GM18907 (cell line): ENCODE results near the gene CLEC2B.

Source experiments
- ATAC-seq: cut with Tn5 transposase; IDR thresholded peaks from one replicate; pipeline ENCODE4 v1.9.1; 2021; ENCODE audit warnings: mild to moderate bottlenecking, moderate library complexity; ENCODE audit not compliant: unreplicated experiment

CLEC2B gene

DNA sequence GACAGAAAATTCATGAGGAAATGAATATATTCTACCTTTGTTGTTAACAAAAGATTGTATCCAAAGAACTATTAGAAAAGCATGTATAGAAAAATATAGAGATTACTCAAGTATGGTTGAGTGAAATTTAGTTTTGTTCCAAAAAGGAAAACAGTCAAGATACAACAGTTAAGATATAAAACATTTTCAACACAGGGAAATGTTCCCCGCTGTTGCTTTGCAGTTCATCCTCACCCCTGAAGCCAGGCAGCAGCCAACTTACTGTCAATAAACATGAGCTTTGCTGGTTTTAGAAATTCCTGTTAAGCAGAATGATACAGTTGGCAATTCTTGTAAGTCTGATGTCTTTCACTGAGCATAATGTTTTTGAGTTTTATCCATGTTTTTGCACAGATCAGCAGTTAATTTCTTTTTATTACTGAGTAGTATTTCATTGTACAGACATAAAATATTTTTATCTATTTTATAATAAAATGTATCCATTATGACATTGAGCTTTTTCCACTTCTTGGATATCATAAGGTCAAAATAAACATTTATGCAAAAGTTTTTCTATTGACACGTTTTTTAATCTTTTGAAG, 1.2 kb upstream of the CLEC2B start:
- no peak for ATAC-seq

DNA sequence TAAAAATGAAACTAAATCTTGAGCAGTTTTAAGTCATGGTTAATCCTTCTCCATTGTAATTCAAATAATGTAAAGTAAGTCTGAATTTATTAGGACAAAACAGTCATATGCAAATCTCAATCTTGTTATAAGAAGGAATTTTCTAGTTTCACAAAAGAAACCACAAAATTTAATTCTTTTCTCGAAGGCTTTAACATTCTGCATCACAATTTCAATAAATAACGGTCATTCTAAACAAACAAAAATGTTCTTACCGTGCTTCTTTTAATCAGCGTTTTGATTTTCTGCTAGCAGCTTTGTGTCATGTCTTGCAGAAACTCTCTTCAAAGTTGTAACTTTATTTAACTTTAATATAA, 225 bp downstream of the CLEC2B start:
- no peak for ATAC-seq

DNA sequence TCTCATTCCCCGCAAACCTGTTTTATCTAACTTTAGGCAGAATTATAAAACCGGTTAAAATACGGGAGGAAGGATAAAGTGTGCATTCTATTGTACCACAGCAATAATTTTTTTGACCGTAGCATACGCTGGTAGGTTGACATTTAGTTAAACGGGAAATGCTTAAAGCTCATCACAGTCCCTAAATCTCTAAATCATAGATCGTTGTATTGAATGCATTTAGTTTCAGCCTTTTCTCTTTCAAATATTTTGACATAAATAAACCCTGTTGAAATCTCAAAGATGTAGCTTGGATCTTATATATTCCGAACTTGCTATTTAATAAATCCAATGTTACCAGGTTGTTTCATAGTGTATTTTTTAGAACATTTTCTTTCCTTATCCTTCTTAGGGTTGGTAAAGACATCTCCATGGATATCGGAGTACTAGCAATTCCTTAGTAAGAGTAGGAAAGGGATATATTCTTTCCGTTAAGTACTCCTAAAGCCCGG, 798 bp downstream of the CLEC2B start:
- ATAC-seq: no peak

DNA sequence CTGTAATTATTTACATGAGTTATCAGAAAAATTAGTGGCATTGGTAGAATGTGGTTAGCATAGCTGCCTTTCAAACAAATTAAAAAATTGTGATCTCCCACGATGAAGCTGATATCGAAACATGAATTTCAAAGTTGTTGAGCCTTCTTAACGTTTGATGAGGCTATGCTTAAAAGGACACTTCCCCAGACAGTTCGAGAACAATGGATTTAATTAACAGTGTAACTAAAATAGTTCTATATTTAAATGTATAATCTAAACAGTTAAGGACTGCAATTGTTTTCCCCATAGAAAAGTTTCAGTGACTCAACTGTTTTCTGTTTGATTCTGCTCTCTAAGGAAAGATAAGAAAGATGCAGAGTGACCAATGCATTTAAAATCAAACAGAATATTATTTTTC, 1.6 kb downstream of the CLEC2B start:
- no peak for ATAC-seq

- no peak for ATAC-seq
Measured at GRCh38 chr12:9866860-9867269, 2.3 kb downstream of the CLEC2B start.

GRCh38 chr12:9864913-9865675, 4.1 kb downstream of the CLEC2B start:
- ATAC-seq: no peak

DNA sequence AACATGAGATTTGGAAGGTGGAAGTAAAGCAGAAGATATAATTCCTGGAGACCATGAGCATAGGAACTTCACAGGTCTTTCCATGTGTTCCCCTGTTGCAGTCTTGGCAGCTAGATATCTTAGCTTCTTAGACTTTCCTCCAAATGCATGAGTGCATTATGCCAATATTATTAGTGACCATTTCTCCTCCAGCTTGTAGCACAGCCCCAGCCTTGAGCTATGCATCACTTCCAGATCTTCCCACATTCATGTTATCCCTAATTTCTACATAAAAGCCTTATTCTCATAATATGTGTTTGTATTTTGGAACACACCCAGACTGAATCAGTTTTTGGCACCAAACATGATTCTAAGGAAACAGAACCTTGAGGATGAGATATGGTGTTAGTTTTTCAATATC, 11.0 kb downstream of the CLEC2B start:
- ATAC-seq: no peak

GRCh38 chr12:9856894-9857293, 12.3 kb downstream of the CLEC2B start:
- ATAC-seq: no peak

- ATAC-seq: no peak
Measured at GRCh38 chr12:9856151-9856550, 13.0 kb downstream of the CLEC2B start.

GRCh38 chr12:9851927-9852326, 17.2 kb downstream of the CLEC2B start:
- ATAC-seq: no peak

GRCh38 chr12:9851050-9851449, 18.1 kb downstream of the CLEC2B start:
- no peak for ATAC-seq

- ATAC-seq: no peak
Measured at GRCh38 chr12:9848899-9849298, 20.3 kb downstream of the CLEC2B start.

DNA sequence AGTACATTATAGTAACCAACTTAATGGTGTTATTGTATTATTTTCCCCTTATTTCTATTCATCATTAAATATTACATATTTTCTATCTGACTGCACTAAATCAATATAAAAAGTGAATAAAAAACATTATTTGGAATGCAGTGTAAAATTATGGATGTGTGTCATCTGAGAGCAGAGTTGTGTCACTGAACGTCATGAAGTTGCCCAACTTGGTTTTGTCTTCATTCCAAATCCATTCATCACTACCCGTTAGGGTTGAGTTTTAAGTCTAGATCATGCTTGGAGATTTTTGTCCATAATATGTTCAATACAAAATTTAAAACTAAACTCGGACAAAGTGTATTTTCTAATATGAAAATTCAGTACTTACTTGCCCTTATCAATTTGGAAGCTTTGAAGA, 25.7 kb downstream of the CLEC2B start:
- ATAC-seq: no peak

- ATAC-seq: no peak
Measured at GRCh38 chr12:9831720-9832119, 37.4 kb downstream of the CLEC2B start.

- ATAC-seq: no peak
Measured at GRCh38 chr12:9829982-9830381, 39.2 kb downstream of the CLEC2B start.

- ATAC-seq: no peak
Measured at GRCh38 chr12:9829483-9829882, 39.7 kb downstream of the CLEC2B start.

DNA sequence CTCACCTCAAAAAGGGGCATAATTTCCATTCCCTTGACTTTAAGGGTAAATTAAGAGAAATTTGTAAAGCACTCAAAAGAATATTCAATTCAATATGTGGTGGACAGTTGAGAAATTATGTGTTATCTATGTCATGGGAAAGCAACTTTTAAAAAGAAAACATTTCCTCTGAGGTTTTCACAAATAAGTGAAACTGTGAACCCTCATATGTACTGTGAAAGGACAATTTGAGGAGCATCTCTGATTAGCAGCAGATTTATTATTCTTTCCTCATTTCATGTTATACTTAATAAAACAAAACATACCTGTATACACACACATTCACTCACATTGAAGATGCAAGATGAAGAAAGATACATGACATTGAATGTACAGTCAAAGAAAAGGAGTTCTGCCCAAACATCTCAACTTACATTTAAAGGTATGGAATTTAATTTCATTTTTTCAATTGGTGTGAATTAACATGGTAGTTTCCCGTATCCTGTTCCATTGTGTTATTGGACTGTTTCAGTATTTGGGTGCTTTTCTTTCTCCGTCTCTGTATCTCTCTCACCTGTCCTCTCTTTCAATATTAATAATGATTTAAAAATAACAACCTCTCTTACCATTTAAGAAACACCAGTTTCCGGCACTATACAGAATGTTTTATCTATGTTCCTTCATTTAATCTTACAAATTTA, 41.8 kb downstream of the CLEC2B start, which contains the start of gene KLRF1:
Gene KLRF1, plus strand, starts transcription at position 273 of the 680 bp plus-strand sequence. Its CDS starts 64 bp downstream, at position 337.
- ATAC-seq: no peak

DNA sequence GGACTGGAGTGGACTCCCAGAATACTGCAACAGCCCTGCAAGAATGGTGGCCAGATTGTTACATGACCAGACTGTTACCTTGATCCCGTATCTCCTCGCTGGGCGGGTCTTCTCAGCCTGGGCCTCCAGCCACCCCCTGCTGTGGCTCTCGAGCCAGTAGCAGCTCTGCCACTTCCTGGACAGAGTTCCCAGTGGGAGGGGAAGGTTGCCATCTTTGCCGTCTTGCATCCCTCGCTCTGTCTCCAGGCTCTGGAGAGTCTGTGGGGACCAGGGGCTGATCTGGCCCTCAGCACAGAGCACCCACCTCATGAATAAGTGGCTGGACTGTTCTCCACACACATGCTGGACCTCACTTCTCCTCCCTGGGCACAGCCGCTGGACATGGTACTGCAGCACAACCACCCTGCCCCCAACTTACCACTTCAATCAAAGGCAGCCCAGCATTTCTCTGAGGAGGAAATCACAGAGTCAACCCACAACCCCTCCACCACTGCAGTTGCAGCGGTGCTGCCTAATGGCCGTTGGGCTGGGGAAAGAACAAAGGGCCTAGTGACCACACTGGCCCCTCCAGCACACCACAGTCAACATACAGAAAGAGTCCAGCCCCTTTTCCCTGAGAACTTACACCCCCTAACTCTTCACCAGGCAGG, 48.7 kb downstream of the CLEC2B start:
- no peak for ATAC-seq

- peak; percentile 85 for ATAC-seq
Measured at GRCh38 chr12:9813821-9814798, 55.0 kb downstream of the CLEC2B start.

- ATAC-seq: no peak
Measured at GRCh38 chr12:9811621-9812020, 57.5 kb downstream of the CLEC2B start.
